HG03521 (cell line): ENCODE data around the gene CDC42EP5.
"Not testable (repeated sequence)": the region's sequence is repeated elsewhere in the genome, so short reads cannot be mapped to it uniquely, and the experiment has no call there.

Source experiments
- ATAC-seq: cut with Tn5 transposase; IDR thresholded peaks from one replicate; pipeline ENCODE4 v1.9.1; 2021; ENCODE audit warnings: mild to moderate bottlenecking, moderate library complexity; ENCODE audit not compliant: unreplicated experiment

CDC42EP5 gene

DNA sequence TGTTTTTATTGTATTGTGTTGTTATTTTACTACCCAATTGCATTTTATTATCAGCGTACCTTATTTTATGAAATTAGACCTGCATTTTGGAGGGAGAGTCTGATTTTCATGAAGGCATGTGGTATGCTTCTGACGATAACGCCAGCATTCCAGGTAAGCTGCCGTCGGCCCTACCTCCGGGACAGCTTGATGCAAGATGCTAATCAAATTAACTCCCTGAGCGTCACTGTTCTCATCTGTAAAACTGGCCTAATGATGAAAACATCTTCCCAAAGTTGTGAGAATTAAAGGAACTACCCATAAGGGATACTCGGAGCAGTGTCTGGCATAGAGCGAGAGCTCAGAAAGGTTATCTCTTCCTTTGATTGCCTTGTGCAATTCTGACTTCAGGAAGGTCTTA is 16.7 kb upstream of the CDC42EP5 start:
- ATAC-seq: no peak

DNA sequence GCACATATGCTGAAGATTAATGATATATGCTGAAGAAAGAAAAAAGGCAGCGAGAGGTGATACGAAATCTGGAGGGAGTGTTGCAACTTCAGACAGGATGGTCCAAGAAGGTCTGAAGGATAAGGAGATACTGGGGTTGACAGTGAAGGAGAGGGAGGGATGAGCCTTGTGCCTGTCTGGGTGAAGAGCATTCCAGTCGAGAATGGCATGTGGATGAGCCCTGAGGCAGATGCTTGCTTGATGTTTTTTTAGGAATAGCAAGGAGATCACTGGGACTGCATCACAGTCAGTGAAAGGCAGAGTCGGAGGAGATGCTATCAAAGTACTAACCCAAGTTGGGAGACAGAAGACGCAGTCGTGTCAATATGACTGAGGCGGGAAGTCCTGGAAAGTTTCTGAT is 16.2 kb upstream of the CDC42EP5 start:
- ATAC-seq: no peak

DNA sequence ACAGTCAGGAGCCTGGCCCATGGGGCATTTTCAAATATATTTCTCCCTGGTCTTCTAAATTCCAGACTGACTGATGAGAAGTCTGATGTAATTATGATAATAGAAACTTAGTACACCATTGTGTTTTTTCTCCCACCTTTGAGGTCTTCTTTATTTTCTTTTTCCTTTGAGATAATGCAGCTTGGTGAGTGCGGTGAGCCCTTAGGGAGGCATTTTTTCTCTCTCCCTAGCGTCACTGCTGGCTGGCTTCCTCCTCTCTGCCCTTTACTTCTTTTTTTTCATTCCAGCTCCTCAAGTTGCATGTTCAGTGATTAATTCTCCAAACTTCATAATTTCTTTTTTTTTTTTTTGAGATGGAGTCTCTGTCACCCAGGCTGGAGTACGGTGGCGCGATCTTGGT is 12.8 kb upstream of the CDC42EP5 start:
- no peak for ATAC-seq

DNA sequence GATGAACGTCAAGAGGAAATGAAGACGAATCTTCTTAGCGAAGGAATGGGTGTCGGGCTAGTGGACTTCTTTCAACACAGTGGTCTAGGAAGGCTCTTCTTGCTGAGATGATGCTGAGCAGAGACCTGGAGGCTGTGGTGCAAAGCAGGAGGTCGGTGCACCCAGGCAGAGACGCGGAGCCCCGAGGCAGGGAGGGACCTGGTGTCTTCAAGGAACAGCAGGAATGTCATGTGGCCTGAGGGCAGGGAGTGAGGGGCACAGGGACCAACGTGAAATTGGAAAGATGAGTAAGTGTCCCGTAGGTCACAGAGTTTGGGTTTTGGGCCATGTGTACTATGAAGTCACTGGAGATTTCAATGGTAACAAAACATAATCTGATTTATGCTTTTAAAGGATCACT is 11.4 kb upstream of the CDC42EP5 start:
- ATAC-seq: no peak

DNA sequence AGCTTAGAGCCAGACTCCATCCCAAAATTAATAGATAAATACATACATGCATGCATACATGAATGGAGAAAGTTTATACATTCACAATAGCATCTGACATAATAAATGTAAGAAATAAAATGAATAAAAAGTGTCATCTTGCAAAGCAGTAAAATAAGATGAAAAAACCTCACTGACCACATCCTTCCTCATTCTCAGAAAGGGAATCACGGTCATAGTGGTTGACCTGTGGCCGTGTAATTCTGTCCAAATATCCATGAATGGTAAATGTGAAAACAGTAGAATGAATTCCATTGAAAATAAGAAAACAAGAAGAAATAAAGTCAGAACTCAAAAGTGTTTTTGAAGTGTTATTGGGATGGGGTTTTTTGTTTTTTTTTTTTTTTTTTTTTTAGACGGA is 9.8 kb upstream of the CDC42EP5 start:
- no peak for ATAC-seq

DNA sequence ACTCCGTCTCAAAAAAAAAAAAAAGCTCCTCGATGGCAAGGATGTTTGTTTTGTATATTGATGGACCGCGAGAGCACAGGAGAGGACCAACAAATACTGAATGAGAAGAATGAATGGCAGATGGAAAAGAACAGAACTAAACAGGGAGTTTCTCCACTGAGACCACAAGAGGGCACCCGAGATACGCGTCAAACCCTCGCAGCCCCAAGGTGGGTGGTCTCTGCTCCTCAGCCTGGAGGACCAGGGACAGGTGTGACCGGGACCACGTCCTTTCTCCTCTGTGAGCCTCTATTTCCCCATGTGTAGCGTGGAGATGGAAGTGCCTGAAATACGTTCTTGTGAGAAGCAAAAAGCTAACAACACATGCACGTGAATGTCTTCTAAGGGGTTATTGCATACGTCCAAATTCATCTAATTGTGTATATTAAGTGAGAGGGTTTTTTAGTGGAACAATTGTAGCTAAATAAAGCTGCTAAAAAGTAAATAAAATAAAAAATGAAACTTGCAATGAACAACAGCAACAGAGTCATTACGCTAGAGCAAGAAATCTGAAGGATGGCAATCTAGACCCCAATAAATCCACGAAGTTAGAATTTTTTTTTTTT is 8.3 kb upstream of the CDC42EP5 start:
- ATAC-seq: no peak

DNA sequence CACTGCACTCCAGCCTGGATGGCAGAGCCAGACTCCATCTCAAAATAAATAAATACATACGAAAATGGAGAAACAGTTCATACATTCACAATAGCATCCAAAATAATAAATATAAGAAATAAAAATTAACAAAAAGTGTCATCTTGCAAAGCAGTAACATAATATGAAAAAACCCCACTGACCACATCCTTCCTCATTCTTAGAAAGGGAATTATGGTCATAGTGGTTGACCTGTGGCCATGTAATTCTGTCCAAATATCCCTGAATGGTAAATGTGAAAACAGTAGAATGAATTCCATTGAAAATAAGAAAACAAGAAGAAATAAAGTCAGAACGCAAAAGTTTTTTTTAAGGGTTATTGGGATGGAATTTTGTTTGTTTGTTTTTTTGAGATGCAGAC is 7.0 kb upstream of the CDC42EP5 start:
- no peak for ATAC-seq

DNA sequence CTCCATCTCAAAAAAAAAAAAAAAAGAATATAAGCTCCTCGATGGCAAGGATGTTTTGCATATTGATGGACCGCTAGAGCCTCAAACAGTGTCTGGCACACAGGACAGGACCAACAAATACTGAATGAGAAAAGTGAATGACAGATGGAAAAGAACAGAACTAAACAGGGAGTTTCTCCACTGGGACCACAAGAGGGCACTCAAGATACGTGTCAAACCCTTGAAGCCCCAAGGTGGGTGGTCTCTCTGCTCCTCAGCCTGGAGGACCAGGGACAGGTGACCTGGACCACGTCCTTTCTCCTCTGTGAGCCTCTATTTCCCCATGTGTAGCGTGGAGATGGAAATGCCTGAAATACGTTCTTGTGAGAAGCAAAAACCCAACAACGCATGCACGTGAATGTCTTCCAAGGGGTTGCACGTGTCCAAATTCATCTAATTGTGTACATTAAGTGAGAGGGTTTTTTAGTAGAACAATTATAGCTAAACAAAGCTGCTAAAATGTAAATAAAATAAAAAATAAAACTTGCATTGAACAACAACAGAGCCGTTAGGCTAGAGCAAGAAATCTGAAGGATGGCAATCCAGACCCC is 5.7 kb upstream of the CDC42EP5 start:
- ATAC-seq: no peak

DNA sequence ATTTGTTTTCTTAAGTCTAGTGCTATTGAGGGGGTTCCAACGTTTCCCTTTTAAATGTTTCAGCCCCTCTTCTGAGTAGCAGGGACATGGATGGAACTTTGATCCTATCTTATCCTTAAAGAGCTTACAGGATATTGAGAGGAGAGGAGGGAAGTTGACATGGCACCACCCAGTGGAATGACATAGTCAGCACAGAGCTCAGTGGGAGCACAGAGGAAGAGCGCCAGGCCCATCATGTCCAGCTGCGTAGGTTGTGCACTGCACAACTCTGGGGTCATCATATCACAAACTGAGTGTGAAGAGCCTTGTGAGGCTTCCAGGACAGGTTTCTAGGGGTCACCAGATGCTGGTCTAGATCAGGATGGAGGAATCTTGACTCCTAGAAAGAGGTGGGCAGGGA is 4.6 kb upstream of the CDC42EP5 start:
- no peak for ATAC-seq

DNA sequence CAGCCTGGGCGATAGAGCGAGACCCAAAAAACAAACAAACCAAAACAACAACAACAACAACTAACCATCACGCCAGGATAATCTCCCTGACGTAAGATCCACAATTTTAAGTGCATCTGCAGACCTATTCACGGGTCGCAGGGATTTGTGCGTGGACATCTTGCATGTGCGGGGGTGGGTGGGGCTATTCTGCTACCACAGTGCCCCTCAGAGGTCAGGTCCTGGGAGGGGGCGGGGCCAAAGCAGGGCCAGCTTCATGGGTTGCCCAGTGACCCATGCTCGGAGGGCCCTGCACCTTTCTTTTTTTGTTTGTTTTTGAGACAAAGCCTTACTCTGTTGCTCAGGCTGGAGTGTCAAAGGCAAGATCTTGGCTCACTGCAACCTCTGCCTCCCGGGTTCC is 2.6 kb upstream of the CDC42EP5 start:
- ATAC-seq: no peak

DNA sequence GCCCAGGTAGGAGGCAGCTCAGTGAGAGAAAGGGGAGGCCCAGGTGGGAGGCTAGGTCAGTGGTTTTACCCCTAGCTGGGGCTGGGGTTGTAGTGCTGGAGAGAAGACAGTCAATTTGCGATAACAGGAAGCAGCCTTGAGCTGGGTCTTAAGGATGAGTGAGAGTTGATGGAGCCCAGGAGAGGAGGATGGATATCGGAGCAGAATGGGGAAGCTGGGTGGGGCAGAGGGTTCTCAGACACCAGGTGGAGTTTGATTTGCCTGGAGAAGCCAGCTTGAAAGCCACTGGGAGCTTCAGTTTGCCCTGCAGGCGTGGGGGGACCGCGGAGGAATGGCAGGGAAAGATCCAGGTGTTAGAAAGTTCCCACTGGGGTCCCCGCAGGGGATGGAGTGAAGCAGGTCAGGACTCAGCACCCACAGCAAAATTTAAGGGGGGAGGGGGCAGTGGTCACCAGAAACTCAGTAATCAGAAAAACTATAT is 836 bp upstream of the CDC42EP5 start:
- no peak for ATAC-seq

DNA sequence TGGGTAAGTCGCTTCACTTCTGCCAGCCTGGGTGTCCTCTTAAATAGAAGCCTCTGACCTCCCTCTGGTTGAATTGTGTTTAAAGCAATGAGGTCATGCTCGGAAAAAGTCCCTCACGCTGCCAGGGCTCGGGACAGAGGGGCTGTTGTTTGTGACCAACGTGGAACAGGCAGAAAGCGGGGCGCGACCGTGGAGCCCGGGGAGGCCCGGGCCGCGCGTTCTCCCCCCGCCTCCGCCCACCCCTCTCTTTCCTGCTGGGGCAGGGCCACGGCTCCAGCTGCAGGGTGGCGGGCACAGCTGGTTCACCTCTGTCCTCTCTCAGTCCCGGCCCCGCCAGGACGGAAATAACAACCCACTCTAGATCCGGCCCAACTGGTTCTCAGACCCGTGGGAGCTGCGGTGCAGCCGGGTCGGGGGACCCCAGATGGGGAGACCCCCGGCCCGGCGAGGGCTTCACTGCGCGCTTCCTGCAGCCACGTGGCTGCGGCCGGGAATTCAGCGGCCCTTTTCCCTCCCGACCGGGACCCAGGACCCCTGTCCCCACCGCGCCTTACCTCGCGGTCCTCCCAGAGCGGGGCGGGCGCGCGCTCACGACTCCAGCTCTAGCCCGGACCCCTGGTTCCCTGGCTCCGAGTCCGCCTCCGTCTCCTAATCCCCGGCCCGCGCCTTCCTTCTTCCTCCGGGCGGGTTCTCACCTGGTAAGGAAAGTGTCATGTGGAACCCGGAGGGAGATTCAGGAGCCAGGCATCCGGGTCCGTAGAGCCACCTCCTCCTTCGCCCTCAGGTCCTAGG is 1.9 kb downstream of the CDC42EP5 start:
- ATAC-seq: no peak

DNA sequence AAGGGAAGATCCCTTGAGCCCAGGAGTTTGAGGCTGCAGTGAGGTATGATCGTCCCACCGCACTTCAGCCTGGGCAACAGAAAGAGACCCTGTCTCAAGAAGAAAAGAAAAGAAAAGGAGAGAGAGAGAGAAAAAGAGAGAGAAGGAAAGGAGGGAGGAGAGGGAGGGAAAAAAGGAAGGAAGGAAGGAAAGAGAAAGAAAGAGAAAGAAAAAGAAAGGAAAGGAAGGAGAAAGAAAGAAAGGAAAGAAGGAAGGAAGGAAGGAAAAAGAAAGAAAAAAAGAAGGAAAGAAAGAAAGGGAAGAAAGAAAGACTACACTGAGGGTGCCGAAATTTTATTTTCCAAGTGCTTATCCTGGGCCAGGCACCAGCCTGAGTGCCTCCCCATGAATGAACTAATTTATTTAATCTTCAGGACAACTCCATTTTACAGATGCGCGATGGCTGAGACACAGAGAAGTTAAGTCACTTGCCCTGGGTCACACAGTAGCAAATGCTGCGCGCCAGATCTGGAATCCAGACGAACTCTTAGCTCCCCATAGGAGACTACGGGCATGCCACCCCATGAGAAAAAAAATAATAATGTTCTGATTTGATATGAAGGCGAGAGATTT is 2.7 kb downstream of the CDC42EP5 start:
- ATAC-seq: no peak

DNA sequence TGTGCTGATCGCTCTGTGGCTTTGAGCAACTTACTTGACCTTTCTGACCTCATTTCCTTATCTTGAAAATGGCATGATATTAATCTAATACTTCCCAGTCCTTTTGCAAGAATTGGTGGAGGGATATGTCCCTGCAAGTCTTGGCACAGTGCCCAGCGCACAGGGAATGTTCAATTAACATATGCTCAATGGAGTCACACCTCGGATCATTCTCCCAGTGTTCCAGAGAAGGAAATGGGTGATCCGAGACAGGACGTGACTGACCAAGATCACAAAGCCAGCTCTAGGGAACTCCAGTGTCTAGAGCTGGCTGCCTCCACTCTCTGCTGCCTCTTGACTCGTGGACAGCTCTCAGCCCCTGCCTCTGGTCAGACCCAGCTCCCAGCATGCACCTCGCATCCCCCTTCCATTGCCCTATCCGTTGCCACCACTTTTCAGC is 3.6 kb downstream of the CDC42EP5 start:
- no peak for ATAC-seq

DNA sequence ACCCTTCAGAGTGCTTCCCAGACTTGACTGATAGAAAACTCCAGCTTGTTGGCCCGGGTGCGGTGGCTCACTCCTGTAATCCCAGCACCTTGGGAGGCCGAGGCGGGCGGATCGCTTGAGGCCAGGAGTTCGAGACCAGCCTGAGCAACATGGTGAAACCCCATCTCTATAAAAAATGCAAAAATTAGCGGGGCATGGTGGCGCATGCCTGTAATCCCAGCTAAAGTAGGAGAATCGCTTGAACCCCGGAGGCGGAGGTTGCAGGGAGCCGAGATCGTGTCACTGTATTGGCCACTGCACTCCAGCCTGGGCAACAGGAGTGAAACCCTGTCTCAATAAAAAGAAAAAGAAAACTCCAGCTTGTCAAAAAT is 7.0 kb downstream of the CDC42EP5 start:
- ATAC-seq: not testable (repeated sequence)

DNA sequence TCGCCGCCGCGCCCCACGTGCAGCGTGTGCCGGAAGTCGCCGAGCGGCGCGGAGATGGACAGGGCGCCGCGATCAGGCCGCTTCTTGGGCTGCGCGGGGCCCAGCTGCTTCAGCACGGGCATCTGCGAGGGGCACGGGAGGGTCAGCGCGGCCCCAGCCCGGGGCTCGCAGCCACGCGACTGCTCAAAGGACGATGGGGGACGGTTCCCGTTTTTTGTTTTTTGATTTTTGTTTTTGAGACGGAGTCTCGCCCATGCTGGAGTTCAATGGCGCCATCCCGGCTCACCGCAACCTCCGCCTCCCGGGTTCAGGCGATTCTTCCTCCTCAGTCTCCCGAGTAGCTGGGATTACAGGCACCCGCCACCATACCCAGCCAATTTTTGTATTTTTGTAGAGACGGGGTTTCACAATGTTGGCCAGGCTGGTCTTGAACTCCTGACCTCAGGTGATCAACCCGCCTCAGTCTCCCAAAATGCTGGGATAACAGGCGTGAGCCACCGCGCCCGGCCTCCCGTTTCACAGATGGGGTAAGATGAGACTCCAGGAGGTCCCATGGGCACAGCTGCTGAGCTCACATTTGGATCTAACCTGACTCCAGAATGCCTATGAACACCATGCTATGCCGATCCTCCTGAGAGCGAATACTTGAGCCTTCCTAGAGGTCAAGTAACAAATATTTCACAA is 7.5 kb downstream of the CDC42EP5 start:
- ATAC-seq: no peak

DNA sequence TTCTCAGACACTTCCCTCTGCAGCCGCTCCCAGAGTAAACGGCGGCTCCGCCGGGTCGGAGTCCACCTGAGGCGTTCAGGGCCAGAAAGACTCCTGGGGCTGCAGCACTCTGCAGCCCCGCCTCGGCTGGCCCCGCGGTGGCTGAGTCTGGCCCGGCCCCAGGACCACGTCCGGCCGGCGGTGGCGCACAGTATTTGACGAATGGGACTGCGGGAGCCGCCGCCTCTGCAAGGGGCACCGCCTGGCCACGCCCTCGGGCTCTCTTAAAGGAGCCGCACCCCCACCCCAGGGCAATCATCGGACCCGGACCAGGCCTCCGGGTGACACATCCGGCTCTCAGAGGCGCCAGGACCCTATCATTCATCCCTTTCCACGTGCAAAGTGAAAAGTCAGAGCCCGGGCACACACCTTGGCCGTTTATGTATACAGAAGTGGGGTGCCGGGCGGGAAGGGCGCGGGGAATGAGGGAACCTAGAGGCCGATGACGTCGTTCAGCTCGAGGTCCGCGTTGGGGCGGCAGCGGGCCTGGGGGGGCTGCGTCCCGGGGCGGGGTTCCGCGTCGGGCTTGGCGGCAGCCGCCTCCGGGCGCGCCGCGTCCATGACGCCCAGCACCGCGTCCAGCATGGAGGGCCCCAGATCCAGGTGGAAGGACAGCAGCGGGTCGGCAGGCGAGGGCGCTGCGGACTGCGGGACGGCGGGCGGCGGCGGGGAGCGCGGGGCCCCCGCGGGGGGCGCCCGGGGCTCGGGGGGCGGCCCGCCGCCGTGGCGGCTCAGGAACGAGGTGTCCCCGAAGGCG is 8.3 kb downstream of the CDC42EP5 start:
- ATAC-seq: peak; percentile 36

DNA sequence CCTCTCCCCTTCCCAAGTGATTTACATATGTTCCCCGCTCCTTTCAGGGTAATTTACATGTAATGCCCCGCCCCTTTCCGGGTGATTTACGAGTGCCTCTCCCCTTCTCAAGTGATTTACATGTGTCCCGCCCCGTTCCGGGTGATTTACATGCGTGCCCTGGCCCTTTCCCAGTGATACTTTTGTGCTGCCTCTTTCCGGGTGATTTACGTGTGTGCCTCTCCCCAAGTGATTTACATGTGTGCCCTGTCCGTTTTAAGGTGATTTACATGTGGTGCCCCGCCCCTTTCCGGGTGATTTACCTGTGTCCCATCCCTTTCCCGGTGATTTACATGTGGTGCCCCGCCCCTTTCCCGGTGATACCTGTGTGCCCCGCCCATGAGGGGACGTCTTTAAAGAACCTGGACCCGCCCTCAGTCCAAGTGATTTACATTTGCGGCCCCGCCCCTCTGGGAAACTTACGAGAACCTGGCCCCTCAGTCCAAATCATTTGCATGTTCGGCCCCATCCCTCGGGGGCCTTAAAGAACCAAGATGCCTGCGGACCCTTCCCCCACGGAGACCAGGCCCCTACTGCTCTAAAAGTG is 9.0 kb downstream of the CDC42EP5 start:
- ATAC-seq: peak; percentile 38

DNA sequence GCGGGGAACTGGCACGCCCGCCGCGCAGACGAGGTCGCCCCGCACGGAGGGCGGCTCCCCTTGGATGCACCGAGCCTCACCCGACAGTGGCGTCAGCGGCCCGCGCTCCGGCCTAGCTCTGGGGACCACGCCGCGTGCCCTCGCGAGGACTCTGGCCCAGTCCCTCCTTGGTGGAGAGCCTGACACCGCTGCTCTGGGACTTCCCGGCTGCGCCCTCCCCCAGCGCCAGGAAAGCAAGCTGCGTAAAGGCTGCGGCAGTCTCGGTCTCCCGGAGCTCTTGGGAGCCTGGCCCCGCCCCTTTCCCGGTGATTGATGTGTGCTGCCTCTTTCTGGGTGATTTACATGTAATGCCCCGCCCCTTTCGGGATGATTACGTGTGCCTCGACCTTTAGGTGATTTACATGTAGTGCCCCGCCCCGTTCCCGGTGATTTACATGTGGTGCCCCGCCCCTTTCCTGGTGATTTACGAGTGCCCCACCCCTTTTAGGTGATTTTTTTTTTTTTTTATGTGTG is 9.5 kb downstream of the CDC42EP5 start, which contains the start of gene LENG9:
TSS of gene LENG9 (minus strand) at position 248 of the 513 bp plus-strand sequence. CDS start 252 bp downstream, outside the sequence.
- ATAC-seq: peak; percentile 52
